Measurements from ENCODE around the gene ZNF438.

Gene ZNF438

GRCh38 chr10:30832001-30832748 lies 199.5 kb downstream of the ZNF438 start:
- Histone ChIP-seq H3K4me3 (ENCODE audit: low read depth in 1 of 2, low read length in 1 of 2) (no peak overlapping the region), H3K9me3 (no peaks in the 10 kb centered on the region), H3K27ac (no peak overlapping the region), H3K27me3 (no peaks in the 10 kb centered on the region), H3K4me1 (ENCODE audit: control insufficient read depth in 1 of 2, insufficient read depth in 1 of 2, low read depth in 1 of 2, low read length in 1 of 2) (no peaks in the 10 kb centered on the region), H3K36me3 (no peaks in the 10 kb centered on the region)
- no peak for TF ChIP-seq CTCF (IDR thresholded peaks at IDR 0.05)

- Histone ChIP-seq H3K36me3 (no peaks in the 10 kb centered on the region), H3K9me3 (no peaks in the 10 kb centered on the region), H3K4me3 (ENCODE audit: low read depth in 1 of 2, low read length in 1 of 2) (no peak overlapping the region), H3K27me3 (no peaks in the 10 kb centered on the region), H3K4me1 (ENCODE audit: control insufficient read depth in 1 of 2, insufficient read depth in 1 of 2, low read depth in 1 of 2, low read length in 1 of 2) (no peaks in the 10 kb centered on the region), H3K27ac (no peak overlapping the region)
- no peak for TF ChIP-seq CTCF (IDR thresholded peaks at IDR 0.05)
These were observed 200.2 kb downstream of the ZNF438 start for GRCh38 chr10:30831426-30831825.

GRCh38 chr10:30830315-30831230 lies 201.1 kb downstream of the ZNF438 start:
- Histone ChIP-seq H3K9me3 (no peaks in the 10 kb centered on the region), H3K4me3 (ENCODE audit: low read depth in 1 of 2, low read length in 1 of 2) (no peak overlapping the region)
- no peak for TF ChIP-seq CTCF (IDR thresholded peaks at IDR 0.05)

GRCh38 chr10:30829901-30830300 lies 201.8 kb downstream of the ZNF438 start:
- Histone ChIP-seq H3K27ac (no peak overlapping the region), H3K4me1 (ENCODE audit: control insufficient read depth in 1 of 2, insufficient read depth in 1 of 2, low read depth in 1 of 2, low read length in 1 of 2) (no peaks in the 10 kb centered on the region), H3K36me3 (no peaks in the 10 kb centered on the region), H3K27me3 (no peaks in the 10 kb centered on the region), H3K9me3 (no peaks in the 10 kb centered on the region), H3K4me3 (ENCODE audit: low read depth in 1 of 2, low read length in 1 of 2) (no peak overlapping the region)
- no peak for TF ChIP-seq CTCF (IDR thresholded peaks at IDR 0.05)

More at GRCh38 chr10:30830315-30831230, 201.1 kb downstream of the ZNF438 start:
- H3K27ac ChIP-seq: no peak overlapping the region
- H3K4me1 ChIP-seq (ENCODE audit: control insufficient read depth in 1 of 2, insufficient read depth in 1 of 2, low read depth in 1 of 2, low read length in 1 of 2): no peaks in the 10 kb centered on the region
- no peaks in the 10 kb centered on the region for H3K36me3 ChIP-seq
- no peaks in the 10 kb centered on the region for H3K27me3 ChIP-seq

GRCh38 chr10:30828680-30829079 lies 203.0 kb downstream of the ZNF438 start:
- no peaks in the 10 kb centered on the region for H3K4me1 ChIP-seq (ENCODE audit: control insufficient read depth in 1 of 2, insufficient read depth in 1 of 2, low read depth in 1 of 2, low read length in 1 of 2)
- no peaks in the 10 kb centered on the region for H3K36me3 ChIP-seq
- H3K9me3 ChIP-seq: no peaks in the 10 kb centered on the region
- TF ChIP-seq CTCF (IDR thresholded peaks at IDR 0.05): no peak
- H3K27me3 ChIP-seq: no peaks in the 10 kb centered on the region
- no peak overlapping the region for H3K4me3 ChIP-seq (ENCODE audit: low read depth in 1 of 2, low read length in 1 of 2)
- no peak overlapping the region for H3K27ac ChIP-seq

Measured in neutrophil (primary cell).